LoVo (cell line): ENCODE measurements around the gene MSX1.

Experiments used
- DNase-seq: peaks from one replicate; pipeline ENCODE4 v3.0.0-alpha.2; 2016; ENCODE audit warnings: low spot score

The MSX1 gene

GRCh38 chr4:4858527-4859324 is 739 bp upstream of the MSX1 start:
- no peak for DNase-seq

DNA sequence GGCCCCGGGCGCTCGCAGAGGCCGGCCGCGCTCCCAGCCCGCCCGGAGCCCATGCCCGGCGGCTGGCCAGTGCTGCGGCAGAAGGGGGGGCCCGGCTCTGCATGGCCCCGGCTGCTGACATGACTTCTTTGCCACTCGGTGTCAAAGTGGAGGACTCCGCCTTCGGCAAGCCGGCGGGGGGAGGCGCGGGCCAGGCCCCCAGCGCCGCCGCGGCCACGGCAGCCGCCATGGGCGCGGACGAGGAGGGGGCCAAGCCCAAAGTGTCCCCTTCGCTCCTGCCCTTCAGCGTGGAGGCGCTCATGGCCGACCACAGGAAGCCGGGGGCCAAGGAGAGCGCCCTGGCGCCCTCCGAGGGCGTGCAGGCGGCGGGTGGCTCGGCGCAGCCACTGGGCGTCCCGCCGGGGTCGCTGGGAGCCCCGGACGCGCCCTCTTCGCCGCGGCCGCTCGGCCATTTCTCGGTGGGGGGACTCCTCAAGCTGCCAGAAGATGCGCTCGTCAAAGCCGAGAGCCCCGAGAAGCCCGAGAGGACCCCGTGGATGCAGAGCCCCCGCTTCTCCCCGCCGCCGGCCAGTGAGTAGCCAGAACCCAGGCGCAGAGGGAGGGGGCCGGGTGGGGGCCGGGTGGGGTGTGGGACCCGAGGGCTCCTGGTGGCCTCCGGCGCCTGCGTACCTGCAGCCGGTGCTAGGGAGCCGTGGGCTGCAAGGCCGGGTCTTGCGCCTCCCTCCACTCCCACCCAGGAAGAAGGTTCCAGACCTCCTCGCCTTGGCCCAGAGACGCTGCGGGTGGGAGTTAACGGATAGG is 534 bp downstream of the MSX1 start:
- DNase-seq, result peak; percentile 20

- no peak for DNase-seq
These were observed 1.3 kb downstream of the MSX1 start for GRCh38 chr4:4860600-4861389.

DNA sequence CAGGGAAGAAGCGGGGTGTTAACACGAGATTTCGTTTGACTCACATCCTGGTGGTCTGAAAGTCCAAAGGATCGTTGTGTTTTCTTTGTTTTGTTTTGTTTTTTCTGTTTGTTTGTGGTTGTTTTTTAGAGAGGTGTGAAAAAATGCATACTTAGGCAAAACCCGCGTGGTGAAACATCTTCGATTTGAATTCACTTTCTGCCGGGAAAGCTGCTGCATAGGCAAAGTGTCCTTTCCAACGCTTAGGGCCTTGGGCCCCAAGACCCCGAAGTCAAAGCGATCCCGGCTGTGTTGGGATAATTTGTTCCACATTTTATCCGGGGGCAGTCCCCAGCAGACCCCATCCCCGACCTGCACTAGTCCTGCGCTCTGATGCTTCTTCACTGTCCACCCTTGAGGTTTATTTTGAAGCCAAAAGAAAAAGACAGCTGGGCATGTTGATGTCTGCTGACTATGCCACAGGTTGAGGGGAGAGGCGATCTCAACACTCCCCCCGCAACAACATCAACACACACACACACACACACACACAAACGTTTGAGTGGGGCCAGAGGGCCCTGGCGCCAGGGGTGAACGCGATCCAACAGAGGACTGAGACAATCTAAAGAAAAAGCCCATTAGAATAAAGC is 2.0 kb downstream of the MSX1 start:
- no peak for DNase-seq

- no peak for DNase-seq
These were observed 2.6 kb downstream of the MSX1 start for GRCh38 chr4:4862071-4862551.

DNA sequence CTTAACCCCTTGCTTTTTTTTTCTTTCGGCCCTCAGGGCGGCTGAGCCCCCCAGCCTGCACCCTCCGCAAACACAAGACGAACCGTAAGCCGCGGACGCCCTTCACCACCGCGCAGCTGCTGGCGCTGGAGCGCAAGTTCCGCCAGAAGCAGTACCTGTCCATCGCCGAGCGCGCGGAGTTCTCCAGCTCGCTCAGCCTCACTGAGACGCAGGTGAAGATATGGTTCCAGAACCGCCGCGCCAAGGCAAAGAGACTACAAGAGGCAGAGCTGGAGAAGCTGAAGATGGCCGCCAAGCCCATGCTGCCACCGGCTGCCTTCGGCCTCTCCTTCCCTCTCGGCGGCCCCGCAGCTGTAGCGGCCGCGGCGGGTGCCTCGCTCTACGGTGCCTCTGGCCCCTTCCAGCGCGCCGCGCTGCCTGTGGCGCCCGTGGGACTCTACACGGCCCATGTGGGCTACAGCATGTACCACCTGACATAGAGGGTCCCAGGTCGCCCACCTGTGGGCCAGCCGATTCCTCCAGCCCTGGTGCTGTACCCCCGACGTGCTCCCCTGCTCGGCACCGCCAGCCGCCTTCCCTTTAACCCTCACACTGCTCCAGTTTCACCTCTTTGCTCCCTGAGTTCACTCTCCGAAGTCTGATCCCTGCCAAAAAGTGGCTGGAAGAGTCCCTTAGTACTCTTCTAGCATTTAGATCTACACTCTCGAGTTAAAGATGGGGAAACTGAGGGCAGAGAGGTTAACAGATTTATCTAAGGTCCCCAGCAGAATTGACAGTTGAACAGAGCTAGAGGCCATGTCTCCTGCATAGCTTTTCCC is 3.4 kb downstream of the MSX1 start:
- no peak for DNase-seq

DNA sequence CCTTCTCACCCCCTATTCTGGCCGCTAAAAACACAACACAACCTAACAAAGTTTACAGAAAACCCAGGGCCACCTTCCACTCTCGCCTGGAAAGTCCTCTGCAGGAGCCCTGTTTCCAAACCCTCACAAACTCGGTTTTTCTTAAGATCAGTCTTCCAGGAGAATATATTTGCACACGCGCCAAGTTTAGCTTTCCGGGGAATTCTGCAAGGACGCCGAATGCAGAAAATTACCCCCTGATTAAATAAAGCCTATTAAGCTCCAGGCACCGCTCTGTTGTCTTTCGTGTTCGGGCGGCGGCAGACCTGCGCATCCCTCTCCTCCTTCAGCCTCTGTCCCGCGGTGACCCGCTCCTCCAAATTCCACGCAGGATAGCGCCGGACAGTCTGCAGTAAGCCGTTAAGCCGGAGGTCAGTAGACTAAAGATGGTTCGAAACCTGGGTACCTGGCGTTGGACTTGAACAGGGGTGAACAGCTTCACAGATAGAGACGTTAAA is 5.0 kb downstream of the MSX1 start:
- no peak for DNase-seq

DNA sequence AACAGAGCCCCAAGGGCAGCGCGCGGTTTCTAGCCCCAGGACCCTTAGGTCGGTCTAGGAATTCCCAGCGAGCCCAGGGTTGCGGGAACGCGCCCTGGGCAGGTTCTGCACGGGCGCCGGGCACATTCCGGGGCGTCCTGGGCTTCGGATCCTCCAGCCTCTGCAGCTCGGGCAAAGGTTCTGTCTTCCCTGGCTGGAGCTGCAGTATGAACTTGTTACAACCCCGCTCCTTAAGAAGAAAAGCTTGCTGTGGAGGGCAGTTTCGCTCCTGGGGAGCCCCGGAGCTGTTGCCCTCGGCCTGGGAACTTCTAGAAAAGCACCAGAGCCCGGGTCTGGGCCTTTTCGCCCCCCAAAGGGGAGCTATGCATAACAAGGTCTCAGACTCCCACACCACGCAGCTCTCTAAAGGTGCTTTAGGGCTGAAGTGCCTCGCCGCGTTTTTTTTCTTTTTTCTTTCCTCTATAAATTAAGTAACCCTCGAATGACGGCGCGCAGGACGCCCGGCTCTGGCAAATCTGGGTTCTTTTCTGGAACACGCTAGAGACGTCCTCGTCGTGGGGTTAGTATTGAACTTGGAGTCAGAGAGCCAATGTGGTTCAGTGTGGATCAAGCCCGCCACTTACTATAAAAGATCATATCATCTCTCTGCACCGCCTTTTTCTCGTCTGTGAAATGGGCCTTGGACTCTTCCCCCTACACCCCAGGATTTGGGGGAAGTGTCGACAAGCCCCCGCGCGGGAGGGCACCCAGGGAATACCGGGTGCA is 5.7 kb downstream of the MSX1 start:
- no peak for DNase-seq

- no peak for DNase-seq
These were observed 6.2 kb downstream of the MSX1 start for GRCh38 chr4:4865705-4866123.

- DNase-seq, result no peak
These were observed 6.8 kb downstream of the MSX1 start for GRCh38 chr4:4866124-4866865.

DNA sequence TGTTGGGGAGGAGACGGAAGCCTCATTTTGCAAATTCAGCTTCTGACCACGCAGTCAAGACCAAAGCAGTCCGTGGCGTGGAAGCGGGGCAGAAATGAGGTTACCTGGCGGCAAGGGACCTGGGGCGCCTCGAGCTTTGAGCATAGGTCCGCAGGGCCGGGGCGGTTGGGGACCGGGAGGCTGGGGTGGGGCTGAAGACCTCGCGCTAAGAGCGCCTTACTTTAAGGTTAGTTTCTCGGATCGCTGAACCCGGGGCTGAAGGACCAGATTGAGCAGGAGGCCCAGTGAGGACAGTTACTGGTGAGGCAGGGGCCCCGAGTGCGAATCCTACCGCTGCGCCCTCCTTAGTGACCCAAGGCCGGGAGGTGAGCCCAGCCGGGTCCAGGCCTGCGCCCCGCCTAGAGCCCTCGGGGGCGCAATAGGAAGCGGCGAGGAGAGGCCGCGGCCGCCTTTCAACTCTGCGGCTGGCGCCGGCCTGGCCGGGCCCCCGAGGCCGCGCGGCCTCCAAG is 7.5 kb downstream of the MSX1 start:
- DNase-seq, result no peak

- no peak for DNase-seq
These were observed 8.0 kb downstream of the MSX1 start for GRCh38 chr4:4867375-4868039.

DNA sequence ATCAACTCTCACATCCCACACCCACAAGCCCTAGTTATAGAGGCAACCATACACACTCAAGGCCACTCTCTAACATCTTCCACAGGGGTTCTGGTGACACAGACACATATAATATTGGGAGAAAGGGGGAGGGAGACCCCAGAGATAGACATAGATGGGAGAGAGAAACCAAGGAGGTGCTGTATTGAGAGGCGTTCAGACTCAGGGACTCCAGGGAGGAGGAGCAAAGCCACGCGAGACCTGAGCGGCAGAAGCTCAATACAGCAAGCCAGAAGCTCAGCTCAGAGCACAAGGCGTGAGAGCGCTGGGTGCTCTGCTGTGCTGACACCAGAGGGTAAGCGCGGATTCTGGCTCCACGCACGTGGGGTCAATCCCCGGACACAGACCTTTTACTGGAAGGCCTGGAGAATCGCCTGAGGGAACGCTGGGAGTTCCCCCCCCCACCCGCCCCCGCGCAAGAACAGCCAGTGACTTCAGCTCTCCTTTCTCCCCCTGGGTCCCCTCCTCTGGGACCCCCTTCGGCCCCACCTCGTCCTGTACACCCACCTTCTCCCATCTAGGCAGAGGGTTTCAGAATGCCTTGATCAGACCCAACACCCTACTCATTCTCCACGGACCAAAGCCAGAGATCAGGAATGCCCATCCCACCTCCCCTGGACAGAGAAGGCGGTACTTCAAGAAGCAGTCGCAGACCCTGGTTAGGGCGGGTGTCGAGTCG is 8.7 kb downstream of the MSX1 start:
- DNase-seq, result no peak

GRCh38 chr4:4868758-4869723 is 9.6 kb downstream of the MSX1 start:
- no peak for DNase-seq

GRCh38 chr4:4869731-4870571 is 10.5 kb downstream of the MSX1 start:
- DNase-seq, result no peak
